Measurements from ENCODE around the gene ARHGAP1. TPM values are rescaled to one million over a fixed set of nuclear protein-coding genes. Genes with fewer than 3 reads are reported as not detected.

ARHGAP1 gene
- total and polyA plus RNA-seq, 8 donors = 18.7 to 51.1 (median 28.4) TPM

GRCh38 chr11:46659908-46660307, 40.5 kb downstream of the ARHGAP1 start:
- H3K36me3 ChIP-seq = peaks cover 5 to 70% (median 24%) of the 10 kb centered on the region in 3 donors
- no peaks in the 10 kb centered on the region for H3K27me3 ChIP-seq
- no peak overlapping the region for H3K27ac ChIP-seq
- no peak for DNase-seq
- 81 to 86% methylated on average over 1 of the region's 1 CpG for WGBS, 2 donors
- ATAC-seq = peak in 1 of 4 donors; percentile 43
- FAIRE-seq = no peak
- no peaks in the 10 kb centered on the region for H3K9me3 ChIP-seq
- H3K4me3 ChIP-seq = no peak overlapping the region
- intact Hi-C loops (cut with DNase I) = no loop called here
- TF ChIP-seq CTCF (IDR thresholded peaks at IDR 0.05) = no peak
- H3K4me1 ChIP-seq = no peaks in the 10 kb centered on the region

- peak in 1 of 4 donors; percentile 30 for ATAC-seq
- DNase-seq = no peak
- H3K4me3 ChIP-seq = no peak overlapping the region
- intact Hi-C loops (cut with DNase I) = no loop called here
- no peak overlapping the region for H3K27ac ChIP-seq
- H3K9me3 ChIP-seq = no peaks in the 10 kb centered on the region
- 87 to 93% methylated on average over 4 of the region's 4 CpGs for WGBS, 2 donors
- H3K4me1 ChIP-seq = no peaks in the 10 kb centered on the region
- H3K36me3 ChIP-seq = peaks cover 5 to 69% (median 18%) of the 10 kb centered on the region in 3 donors
- H3K27me3 ChIP-seq = no peaks in the 10 kb centered on the region
- TF ChIP-seq CTCF (IDR thresholded peaks at IDR 0.05) = no peak
- FAIRE-seq = no peak
Observed at GRCh38 chr11:46658259-46658658, 42.2 kb downstream of the ARHGAP1 start.

GRCh38 chr11:46657186-46657585, 43.2 kb downstream of the ARHGAP1 start:
- no peak for TF ChIP-seq CTCF (IDR thresholded peaks at IDR 0.05)
- 89 to 94% methylated on average over 3 of the region's 3 CpGs for WGBS, 2 donors

GRCh38 chr11:46655631-46656030, 44.8 kb downstream of the ARHGAP1 start:
- no peak for ATAC-seq

More at GRCh38 chr11:46657186-46657585, 43.2 kb downstream of the ARHGAP1 start:
- no peak for ATAC-seq
- FAIRE-seq = no peak
- no peak overlapping the region for H3K27ac ChIP-seq
- H3K9me3 ChIP-seq = no peaks in the 10 kb centered on the region
- DNase-seq = no peak
- H3K4me3 ChIP-seq = no peak overlapping the region
- peaks cover 5 to 75% (median 18%) of the 10 kb centered on the region in 3 donors for H3K36me3 ChIP-seq
- no peaks in the 10 kb centered on the region for H3K4me1 ChIP-seq
- intact Hi-C loops (cut with DNase I) = no loop called here
- H3K27me3 ChIP-seq = no peaks in the 10 kb centered on the region

More at GRCh38 chr11:46655631-46656030, 44.8 kb downstream of the ARHGAP1 start:
- DNase-seq = no peak
- Histone ChIP-seq H3K4me1 (no peaks in the 10 kb centered on the region), H3K4me3 (no peak overlapping the region), H3K9me3 (no peaks in the 10 kb centered on the region), H3K36me3 (peaks cover 5 to 83% (median 23%) of the 10 kb centered on the region in 3 donors), H3K27me3 (no peaks in the 10 kb centered on the region), H3K27ac (no peak overlapping the region)
- TF ChIP-seq CTCF (IDR thresholded peaks at IDR 0.05) = no peak
- WGBS, 2 donors = 95 to 96% methylated on average over 4 of the region's 4 CpGs
- intact Hi-C loops (cut with DNase I) = no loop called here
- FAIRE-seq = no peak
